ENCODE data around the gene IL17RA. TPM values are rescaled to one million over a fixed set of nuclear protein-coding genes. Genes with fewer than 3 reads are reported as not detected.

IL17RA gene
- polyA plus RNA-seq, 1 donor (not counting 4 experiments of a cell fraction or from before 2014, with no cell fraction given): 6.0 TPM

- peaks cover 43% of the 10 kb centered on the region for H3K79me2 ChIP-seq (ENCODE audit: control insufficient read depth, insufficient read depth, low read length)
Measured at GRCh38 chr22:17087498-17088131, 2.8 kb downstream of the IL17RA start.

GRCh38 chr22:17090550-17090949, 5.8 kb downstream of the IL17RA start:
- no peak overlapping the region for H3K9ac ChIP-seq (ENCODE audit: control insufficient read depth, extremely low read depth, insufficient read depth, low read length)
- H4K20me1 ChIP-seq (ENCODE audit: control insufficient read depth, extremely low read depth, insufficient read depth, low read length): no peaks in the 10 kb centered on the region
- H3K27me3 ChIP-seq (ENCODE audit: control insufficient read depth, extremely low read depth, insufficient read depth, low read length): no peaks in the 10 kb centered on the region
- H3K9me1 ChIP-seq (ENCODE audit: control insufficient read depth, extremely low read depth, insufficient read depth, low read length): no peaks in the 10 kb centered on the region
- H3K4me2 ChIP-seq (ENCODE audit: control insufficient read depth, extremely low read depth, insufficient read depth, low read depth, low read length): no peak overlapping the region
- TF ChIP-seq CTCF (optimal IDR thresholded peaks at IDR 0.05 in 1 of 3, IDR thresholded peaks at IDR 0.05 in 1 of 3, conservative IDR thresholded peaks at IDR 0.05 in 1 of 3; ENCODE audit: extremely low read depth in 1 of 3, insufficient read depth in 2 of 3, low read length in 3 of 3) (no peak), EZH2 (IDR thresholded peaks at IDR 0.05; ENCODE audit: low read length) (no peak)
- no peak overlapping the region for H2AFZ ChIP-seq (ENCODE audit: control insufficient read depth, low read length)
- H3K4me3 ChIP-seq (ENCODE audit: control insufficient read depth in 2 of 3, extremely low read depth in 1 of 3, insufficient read depth in 2 of 3, low read depth in 1 of 3, low read length in 3 of 3): no peak overlapping the region
- H3K79me2 ChIP-seq (ENCODE audit: control insufficient read depth, insufficient read depth, low read length): peaks cover 45% of the 10 kb centered on the region
- dilution Hi-C loops (cut with MboI; ENCODE audit: extremely low pct_ligation_motif_present, low sequenced_read_pairs): no loop called here
- FAIRE-seq: no peak
- no peaks in the 10 kb centered on the region for H3K9me3 ChIP-seq (ENCODE audit: control insufficient read depth, low read depth, low read length)
- H3K4me1 ChIP-seq (ENCODE audit: control insufficient read depth, extremely low read depth, insufficient read depth, low read length): no peaks in the 10 kb centered on the region
- no peaks in the 10 kb centered on the region for H3K36me3 ChIP-seq (ENCODE audit: control insufficient read depth in 2 of 2, extremely low read depth in 1 of 2, insufficient read depth in 2 of 2, low read length in 2 of 2)
- no peak overlapping the region for H3K27ac ChIP-seq (ENCODE audit: control insufficient read depth, insufficient read depth, low read length)
- no peak for DNase-seq (ENCODE audit: low read depth, low spot score)

More at GRCh38 chr22:17087498-17088131, 2.8 kb downstream of the IL17RA start:
- no peak for FAIRE-seq
- no peak overlapping the region for H3K27ac ChIP-seq (ENCODE audit: control insufficient read depth, insufficient read depth, low read length)
- H3K4me3 ChIP-seq (ENCODE audit: control insufficient read depth in 2 of 3, extremely low read depth in 1 of 3, insufficient read depth in 2 of 3, low read depth in 1 of 3, low read length in 3 of 3): no peak overlapping the region
- dilution Hi-C loops (cut with MboI; ENCODE audit: extremely low pct_ligation_motif_present, low sequenced_read_pairs): no loop called here
- no peaks in the 10 kb centered on the region for H3K27me3 ChIP-seq (ENCODE audit: control insufficient read depth, extremely low read depth, insufficient read depth, low read length)
- H3K4me1 ChIP-seq (ENCODE audit: control insufficient read depth, extremely low read depth, insufficient read depth, low read length): no peaks in the 10 kb centered on the region
- H4K20me1 ChIP-seq (ENCODE audit: control insufficient read depth, extremely low read depth, insufficient read depth, low read length): no peaks in the 10 kb centered on the region
- H3K4me2 ChIP-seq (ENCODE audit: control insufficient read depth, extremely low read depth, insufficient read depth, low read depth, low read length): no peak overlapping the region
- no peaks in the 10 kb centered on the region for H3K9me3 ChIP-seq (ENCODE audit: control insufficient read depth, low read depth, low read length)
- no peak overlapping the region for H2AFZ ChIP-seq (ENCODE audit: control insufficient read depth, low read length)
- H3K9ac ChIP-seq (ENCODE audit: control insufficient read depth, extremely low read depth, insufficient read depth, low read length): no peak overlapping the region
- DNase-seq (ENCODE audit: low read depth, low spot score): no peak
- no peaks in the 10 kb centered on the region for H3K9me1 ChIP-seq (ENCODE audit: control insufficient read depth, extremely low read depth, insufficient read depth, low read length)
- H3K36me3 ChIP-seq (ENCODE audit: control insufficient read depth in 2 of 2, extremely low read depth in 1 of 2, insufficient read depth in 2 of 2, low read length in 2 of 2): no peaks in the 10 kb centered on the region
- TF ChIP-seq EZH2 (IDR thresholded peaks at IDR 0.05; ENCODE audit: low read length) (no peak), CTCF (optimal IDR thresholded peaks at IDR 0.05 in 1 of 3, IDR thresholded peaks at IDR 0.05 in 1 of 3, conservative IDR thresholded peaks at IDR 0.05 in 1 of 3; ENCODE audit: extremely low read depth in 1 of 3, insufficient read depth in 2 of 3, low read length in 3 of 3) (no peak)

Measured in keratinocyte (primary cell).